ENCODE results near the gene NSD1. TPM values are rescaled to one million over a fixed set of nuclear protein-coding genes. Genes with fewer than 3 reads are reported as not detected.

Gene NSD1
- total RNA-seq, 2 donors from 2014 or later = 62.6 to 80.5 TPM

GRCh38 chr5:177116631-177117373 lies 16.8 kb upstream of the NSD1 start:
- H3K36me3 Mint-ChIP-seq = peaks cover 0 to 14% of the 10 kb centered on the region in 2 donors
- peak overlapping the region; percentile 80 to 90 for H3K27ac Mint-ChIP-seq
- DNase-seq (ENCODE audit: low spot score in 2 of 2) (peak; percentile 81 to 91), ATAC-seq (peak; percentile 89 to 100)
- H3K9me3 Mint-ChIP-seq = peaks cover 0 to 5% of the 10 kb centered on the region in 2 donors

- DNase-seq (ENCODE audit: low spot score in 2 of 2) (no peak), ATAC-seq (no peak)
- H3K27ac Mint-ChIP-seq = peak overlapping the region; percentile 65 to 80
- H3K9me3 Mint-ChIP-seq = peaks cover 0 to 6% of the 10 kb centered on the region in 2 donors
- H3K36me3 Mint-ChIP-seq = peaks cover 0 to 14% of the 10 kb centered on the region in 2 donors
Observed at GRCh38 chr5:177117441-177118045, 16.0 kb upstream of the NSD1 start.

- ATAC-seq (no peak), DNase-seq (ENCODE audit: low spot score in 2 of 2) (no peak)
- Mint-ChIP-seq H3K27ac (no peak overlapping the region), H3K9me3 (peaks cover 0 to 5% of the 10 kb centered on the region in 2 donors), H3K36me3 (no peaks in the 10 kb centered on the region)
Observed at GRCh38 chr5:177122566-177122965, 11.0 kb upstream of the NSD1 start.

- Mint-ChIP-seq H3K9me3 (peaks cover 0 to 5% of the 10 kb centered on the region in 2 donors), H3K27ac (no peak overlapping the region), H3K36me3 (no peaks in the 10 kb centered on the region)
- ATAC-seq (no peak), DNase-seq (ENCODE audit: low spot score in 2 of 2) (no peak)
Observed at GRCh38 chr5:177123789-177124485, 9.6 kb upstream of the NSD1 start.

GRCh38 chr5:177124486-177124991 lies 9.0 kb upstream of the NSD1 start:
- Mint-ChIP-seq H3K9me3 (peaks cover 0 to 5% of the 10 kb centered on the region in 2 donors), H3K36me3 (no peaks in the 10 kb centered on the region), H3K27ac (no peak overlapping the region)
- ATAC-seq = peak; percentile 51 to 55
- no peak for DNase-seq (ENCODE audit: low spot score in 2 of 2)

- ATAC-seq = no peak
- DNase-seq (ENCODE audit: low spot score in 2 of 2) = no peak
- Mint-ChIP-seq H3K27ac (no peak overlapping the region), H3K9me3 (peaks cover 0 to 5% of the 10 kb centered on the region in 2 donors), H3K36me3 (no peaks in the 10 kb centered on the region)
Observed at GRCh38 chr5:177126771-177127170, 6.8 kb upstream of the NSD1 start.

GRCh38 chr5:177128551-177128981 lies 5.0 kb upstream of the NSD1 start:
- Mint-ChIP-seq H3K9me3 (no peaks in the 10 kb centered on the region), H3K27ac (peak overlapping the region; percentile 31 to 44), H3K36me3 (no peaks in the 10 kb centered on the region)
- ATAC-seq (no peak), DNase-seq (ENCODE audit: low spot score in 2 of 2) (no peak)

- no peak for DNase-seq (ENCODE audit: low spot score in 2 of 2)
- H3K27ac Mint-ChIP-seq = no peak overlapping the region
- peaks cover 9 to 11% of the 10 kb centered on the region in 2 donors for H3K36me3 Mint-ChIP-seq
- no peak for ATAC-seq
- H3K9me3 Mint-ChIP-seq = no peaks in the 10 kb centered on the region
Observed at GRCh38 chr5:177130211-177131018, 3.2 kb upstream of the NSD1 start.

- DNase-seq (ENCODE audit: low spot score in 2 of 2) (no peak), ATAC-seq (no peak)
- H3K36me3 Mint-ChIP-seq = peaks cover 13 to 15% of the 10 kb centered on the region in 2 donors
- H3K9me3 Mint-ChIP-seq = no peaks in the 10 kb centered on the region
- H3K27ac Mint-ChIP-seq = no peak overlapping the region
Observed at GRCh38 chr5:177131019-177131320, 2.6 kb upstream of the NSD1 start.

- H3K9me3 Mint-ChIP-seq = no peaks in the 10 kb centered on the region
- H3K27ac Mint-ChIP-seq = no peak overlapping the region
- ATAC-seq (no peak), DNase-seq (ENCODE audit: low spot score in 2 of 2) (no peak)
- H3K36me3 Mint-ChIP-seq = peaks cover 14 to 15% of the 10 kb centered on the region in 2 donors
Observed at GRCh38 chr5:177131352-177132135, 2.0 kb upstream of the NSD1 start.

- no peaks in the 10 kb centered on the region for H3K9me3 Mint-ChIP-seq
- H3K36me3 Mint-ChIP-seq = peaks cover 15 to 23% of the 10 kb centered on the region in 2 donors
- ATAC-seq = peak; percentile 25 to 31
- peak in 1 of 2 donors; percentile 73 for DNase-seq (ENCODE audit: low spot score in 2 of 2)
- peak overlapping the region in 1 of 2 donors; percentile 73 for H3K27ac Mint-ChIP-seq
Observed at GRCh38 chr5:177132136-177133095, 1.2 kb upstream of the NSD1 start.

- Mint-ChIP-seq H3K36me3 (peaks cover 15 to 28% of the 10 kb centered on the region in 2 donors), H3K9me3 (no peaks in the 10 kb centered on the region), H3K27ac (peak overlapping the region; percentile 89 to 97)
- ATAC-seq = peak; percentile 33 to 36
- DNase-seq (ENCODE audit: low spot score in 2 of 2) = peak; percentile 60 to 69
Observed at GRCh38 chr5:177133853-177134696, 502 bp downstream of the NSD1 start.

GRCh38 chr5:177134697-177135225 lies 1.2 kb downstream of the NSD1 start:
- H3K36me3 Mint-ChIP-seq = peaks cover 15 to 28% of the 10 kb centered on the region in 2 donors
- peak overlapping the region; percentile 89 to 97 for H3K27ac Mint-ChIP-seq
- H3K9me3 Mint-ChIP-seq = no peaks in the 10 kb centered on the region
- ATAC-seq (no peak), DNase-seq (ENCODE audit: low spot score in 2 of 2) (no peak)

GRCh38 chr5:177140312-177140711 lies 6.7 kb downstream of the NSD1 start:
- Mint-ChIP-seq H3K27ac (no peak overlapping the region), H3K9me3 (no peaks in the 10 kb centered on the region), H3K36me3 (peaks cover 4 to 39% of the 10 kb centered on the region in 2 donors)
- DNase-seq (ENCODE audit: low spot score in 2 of 2) (no peak), ATAC-seq (no peak)

All from activated naive CD4-positive, alpha-beta T cell treated with anti-CD3 and anti-CD28 coated beads, Interleukin-2, amount 50 U/mL, for 72 hours (primary cell).